ENCODE measurements around the gene CERS6.
A peak's percentile ranks its signal among the peaks of the same experiment; 100 is the strongest.

Gene CERS6

DNA sequence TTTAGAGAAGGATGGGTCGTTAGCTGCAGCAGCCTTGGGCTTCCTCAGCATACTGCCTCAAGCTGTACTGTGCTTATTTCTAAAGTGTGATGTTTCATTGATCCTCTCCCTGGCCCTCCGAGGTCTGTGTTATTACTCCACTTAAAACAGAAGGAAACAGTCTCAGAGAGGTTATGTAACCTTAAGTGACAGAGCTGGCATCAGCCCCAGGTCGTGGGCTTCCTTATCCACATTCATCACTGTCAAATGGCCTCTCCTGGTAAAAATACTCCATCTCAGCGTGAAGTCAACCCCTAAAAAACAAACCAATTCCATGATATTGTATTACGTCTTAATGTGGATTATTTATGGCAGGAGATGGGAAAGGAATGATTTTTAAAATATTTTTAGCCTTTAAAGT is 193.0 kb downstream of the CERS6 start:
- Histone ChIP-seq H3K9me3 (ENCODE audit: control insufficient read depth, insufficient read depth, low read depth, low read length) (no peaks in the 10 kb centered on the region), H3K27ac (ENCODE audit: extremely low read depth, low read depth, low read length) (no peak overlapping the region), H3K4me3 (ENCODE audit: low read depth, low read length) (no peak overlapping the region), H3K36me3 (ENCODE audit: control insufficient read depth in 2 of 2, insufficient read depth in 1 of 2, low read length in 2 of 2) (no peaks in the 10 kb centered on the region), H3K4me1 (ENCODE audit: control insufficient read depth, insufficient read depth, low read length) (peaks cover 14% of the 10 kb centered on the region)
- ChIA-PET CTCF (interaction anchor here (0.9 to 1.1 kb wide), 2 partner anchors 14 to 305 kb away, joined by 3 read pairs; no protein-coding TSS in a partner anchor), POLR2A (no interaction called here)
- TF ChIP-seq FEZF1 (tag by site-specific recombination; IDR thresholded peaks at IDR 0.05): peak; percentile 48
- no peak for TF ChIP-seq ZNF521 (tag by site-specific recombination; IDR thresholded peaks at IDR 0.05)
- TF ChIP-seq ZNF558 (tag by site-specific recombination; IDR thresholded peaks at IDR 0.05): no peak
- TF ChIP-seq ZNF426 (tag by site-specific recombination; IDR thresholded peaks at IDR 0.05): no peak
- TF ChIP-seq PBX3 (CRISPR knock-in tag; IDR thresholded peaks at IDR 0.05): no peak
- TF ChIP-seq ZNF175 (tag by site-specific recombination; IDR thresholded peaks at IDR 0.05): no peak
- TF ChIP-seq, protein P1, sequence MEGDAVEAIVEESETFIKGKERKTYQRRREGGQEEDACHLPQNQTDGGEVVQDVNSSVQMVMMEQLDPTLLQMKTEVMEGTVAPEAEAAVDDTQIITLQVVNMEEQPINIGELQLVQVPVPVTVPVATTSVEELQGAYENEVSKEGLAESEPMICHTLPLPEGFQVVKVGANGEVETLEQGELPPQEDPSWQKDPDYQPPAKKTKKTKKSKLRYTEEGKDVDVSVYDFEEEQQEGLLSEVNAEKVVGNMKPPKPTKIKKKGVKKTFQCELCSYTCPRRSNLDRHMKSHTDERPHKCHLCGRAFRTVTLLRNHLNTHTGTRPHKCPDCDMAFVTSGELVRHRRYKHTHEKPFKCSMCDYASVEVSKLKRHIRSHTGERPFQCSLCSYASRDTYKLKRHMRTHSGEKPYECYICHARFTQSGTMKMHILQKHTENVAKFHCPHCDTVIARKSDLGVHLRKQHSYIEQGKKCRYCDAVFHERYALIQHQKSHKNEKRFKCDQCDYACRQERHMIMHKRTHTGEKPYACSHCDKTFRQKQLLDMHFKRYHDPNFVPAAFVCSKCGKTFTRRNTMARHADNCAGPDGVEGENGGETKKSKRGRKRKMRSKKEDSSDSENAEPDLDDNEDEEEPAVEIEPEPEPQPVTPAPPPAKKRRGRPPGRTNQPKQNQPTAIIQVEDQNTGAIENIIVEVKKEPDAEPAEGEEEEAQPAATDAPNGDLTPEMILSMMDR (tag by site-specific recombination; IDR thresholded peaks at IDR 0.05): no peak
- TF ChIP-seq YY2 (tag by site-specific recombination; IDR thresholded peaks at IDR 0.05): no peak
- TF ChIP-seq ZNF214 (tag by site-specific recombination; IDR thresholded peaks at IDR 0.05; ENCODE audit: borderline replicate concordance): no peak
- peak; percentile 45; the same call in 1 of the 2 replicates for TF ChIP-seq PRDM6 (tag by site-specific recombination; IDR thresholded peaks at IDR 0.05)

DNA sequence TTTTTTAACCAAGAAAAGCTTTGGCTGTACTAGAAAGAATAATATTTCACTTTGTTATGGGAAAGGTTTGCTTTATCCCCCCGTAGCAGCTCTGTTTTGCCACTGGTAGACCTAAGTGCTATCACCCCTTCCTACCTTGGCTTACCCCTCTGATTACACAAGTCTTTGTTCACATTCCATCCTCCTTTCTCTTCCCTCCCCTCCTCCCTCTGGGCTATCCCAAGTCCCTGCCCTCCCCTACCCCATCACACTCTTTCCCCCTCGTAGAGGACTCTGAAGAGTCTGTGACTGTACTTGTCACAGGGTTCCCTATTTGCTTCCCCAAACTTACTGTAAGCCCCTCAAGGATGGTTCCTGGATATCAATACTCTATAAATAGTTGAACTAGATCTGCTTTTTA is 193.5 kb downstream of the CERS6 start:
- Histone ChIP-seq H3K36me3 (ENCODE audit: control insufficient read depth in 2 of 2, insufficient read depth in 1 of 2, low read length in 2 of 2) (no peaks in the 10 kb centered on the region), H3K4me1 (ENCODE audit: control insufficient read depth, insufficient read depth, low read length) (peaks cover 14% of the 10 kb centered on the region), H3K27ac (ENCODE audit: extremely low read depth, low read depth, low read length) (no peak overlapping the region), H3K4me3 (ENCODE audit: low read depth, low read length) (no peak overlapping the region), H3K9me3 (ENCODE audit: control insufficient read depth, insufficient read depth, low read depth, low read length) (no peaks in the 10 kb centered on the region)
- POLR2A ChIA-PET: no interaction called here
- CTCF ChIA-PET: interaction anchor here (0.6 to 1.1 kb wide), 3 partner anchors 14 to 672 kb away, joined by 3 to 9 read pairs (median 3); no protein-coding TSS in a partner anchor
- no peak for TF ChIP-seq ZNF791 (tag by site-specific recombination; IDR thresholded peaks at IDR 0.05)
- no peak for TF ChIP-seq SP2 (tag by site-specific recombination; IDR thresholded peaks at IDR 0.05)
- TF ChIP-seq PRDM10 (tag by site-specific recombination; IDR thresholded peaks at IDR 0.05): peak; percentile 55
- no peak for TF ChIP-seq BCL11A (tag by site-specific recombination; IDR thresholded peaks at IDR 0.05; ENCODE audit: low read depth)
- no peak for TF ChIP-seq ZNF623 (tag by site-specific recombination; IDR thresholded peaks at IDR 0.05)
- no peak for TF ChIP-seq IKZF3 (tag by site-specific recombination; IDR thresholded peaks at IDR 0.05)
- TF ChIP-seq, protein P2, sequence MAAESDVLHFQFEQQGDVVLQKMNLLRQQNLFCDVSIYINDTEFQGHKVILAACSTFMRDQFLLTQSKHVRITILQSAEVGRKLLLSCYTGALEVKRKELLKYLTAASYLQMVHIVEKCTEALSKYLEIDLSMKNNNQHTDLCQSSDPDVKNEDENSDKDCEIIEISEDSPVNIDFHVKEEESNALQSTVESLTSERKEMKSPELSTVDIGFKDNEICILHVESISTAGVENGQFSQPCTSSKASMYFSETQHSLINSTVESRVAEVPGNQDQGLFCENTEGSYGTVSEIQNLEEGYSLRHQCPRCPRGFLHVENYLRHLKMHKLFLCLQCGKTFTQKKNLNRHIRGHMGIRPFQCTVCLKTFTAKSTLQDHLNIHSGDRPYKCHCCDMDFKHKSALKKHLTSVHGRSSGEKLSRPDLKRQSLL (tag by site-specific recombination; IDR thresholded peaks at IDR 0.05): no peak
- TF ChIP-seq TCF7L2 (IDR thresholded peaks at IDR 0.05; ENCODE audit: borderline replicate concordance, low read depth, low read length): no peak
- TF ChIP-seq, protein P3, sequence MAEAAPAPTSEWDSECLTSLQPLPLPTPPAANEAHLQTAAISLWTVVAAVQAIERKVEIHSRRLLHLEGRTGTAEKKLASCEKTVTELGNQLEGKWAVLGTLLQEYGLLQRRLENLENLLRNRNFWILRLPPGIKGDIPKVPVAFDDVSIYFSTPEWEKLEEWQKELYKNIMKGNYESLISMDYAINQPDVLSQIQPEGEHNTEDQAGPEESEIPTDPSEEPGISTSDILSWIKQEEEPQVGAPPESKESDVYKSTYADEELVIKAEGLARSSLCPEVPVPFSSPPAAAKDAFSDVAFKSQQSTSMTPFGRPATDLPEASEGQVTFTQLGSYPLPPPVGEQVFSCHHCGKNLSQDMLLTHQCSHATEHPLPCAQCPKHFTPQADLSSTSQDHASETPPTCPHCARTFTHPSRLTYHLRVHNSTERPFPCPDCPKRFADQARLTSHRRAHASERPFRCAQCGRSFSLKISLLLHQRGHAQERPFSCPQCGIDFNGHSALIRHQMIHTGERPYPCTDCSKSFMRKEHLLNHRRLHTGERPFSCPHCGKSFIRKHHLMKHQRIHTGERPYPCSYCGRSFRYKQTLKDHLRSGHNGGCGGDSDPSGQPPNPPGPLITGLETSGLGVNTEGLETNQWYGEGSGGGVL (tag by site-specific recombination; IDR thresholded peaks at IDR 0.05): peak; percentile 68
- TF ChIP-seq ZNF416 (tag by site-specific recombination; IDR thresholded peaks at IDR 0.05): no peak
